Measurements from ENCODE around the gene ATOH1. TPM values are rescaled to one million over a fixed set of nuclear protein-coding genes. Genes with fewer than 3 reads are reported as not detected.
A peak's percentile ranks its signal among the peaks of the same experiment; 100 is the strongest.

ATOH1 gene, protein sequence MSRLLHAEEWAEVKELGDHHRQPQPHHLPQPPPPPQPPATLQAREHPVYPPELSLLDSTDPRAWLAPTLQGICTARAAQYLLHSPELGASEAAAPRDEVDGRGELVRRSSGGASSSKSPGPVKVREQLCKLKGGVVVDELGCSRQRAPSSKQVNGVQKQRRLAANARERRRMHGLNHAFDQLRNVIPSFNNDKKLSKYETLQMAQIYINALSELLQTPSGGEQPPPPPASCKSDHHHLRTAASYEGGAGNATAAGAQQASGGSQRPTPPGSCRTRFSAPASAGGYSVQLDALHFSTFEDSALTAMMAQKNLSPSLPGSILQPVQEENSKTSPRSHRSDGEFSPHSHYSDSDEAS
- total RNA-seq, result not detected

DNA sequence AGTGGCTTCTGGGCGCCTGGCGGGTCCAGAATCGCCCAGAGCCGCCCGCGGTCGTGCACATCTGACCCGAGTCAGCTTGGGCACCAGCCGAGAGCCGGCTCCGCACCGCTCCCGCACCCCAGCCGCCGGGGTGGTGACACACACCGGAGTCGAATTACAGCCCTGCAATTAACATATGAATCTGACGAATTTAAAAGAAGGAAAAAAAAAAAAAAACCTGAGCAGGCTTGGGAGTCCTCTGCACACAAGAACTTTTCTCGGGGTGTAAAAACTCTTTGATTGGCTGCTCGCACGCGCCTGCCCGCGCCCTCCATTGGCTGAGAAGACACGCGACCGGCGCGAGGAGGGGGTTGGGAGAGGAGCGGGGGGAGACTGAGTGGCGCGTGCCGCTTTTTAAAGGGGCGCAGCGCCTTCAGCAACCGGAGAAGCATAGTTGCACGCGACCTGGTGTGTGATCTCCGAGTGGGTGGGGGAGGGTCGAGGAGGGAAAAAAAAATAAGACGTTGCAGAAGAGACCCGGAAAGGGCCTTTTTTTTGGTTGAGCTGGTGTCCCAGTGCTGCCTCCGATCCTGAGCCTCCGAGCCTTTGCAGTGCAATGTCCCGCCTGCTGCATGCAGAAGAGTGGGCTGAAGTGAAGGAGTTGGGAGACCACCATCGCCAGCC is at the start of gene ATOH1:
ATOH1 (plus strand) TSS at position 422 of the 663 bp plus-strand sequence; CDS start at position 596, 174 bp downstream.
- H3K36me3 Mint-ChIP-seq, result no peaks in the 10 kb centered on the region
- H3K27me3 Mint-ChIP-seq, result peaks cover 70% of the 10 kb centered on the region
- POLR2A ChIA-PET, result no interaction called here
- H3K27ac Mint-ChIP-seq, result no peak within 1 kb of the TSS
- no peaks in the 10 kb centered on the region for H3K9me3 Mint-ChIP-seq
- DNase-seq, result no peak
- CTCF ChIA-PET, result no interaction called here
- peaks cover 19% of the 10 kb centered on the region for H3K4me1 Mint-ChIP-seq (ENCODE audit: low read depth)
- intact Hi-C loops (cut with micrococcal nuclease), result no loop called here
- H3K4me3 Mint-ChIP-seq, result peak within 1 kb of the TSS; percentile 16

- no peak overlapping the region for H3K27ac Mint-ChIP-seq
- H3K9me3 Mint-ChIP-seq, result no peaks in the 10 kb centered on the region
- no peak overlapping the region for H3K4me3 Mint-ChIP-seq
- intact Hi-C loops (cut with micrococcal nuclease), result no loop called here
- DNase-seq, result no peak
- ChIA-PET CTCF (no interaction called here), POLR2A (interaction anchor here (0.6 kb wide), 1 partner anchor 110 kb away, joined by 3 read pairs; no protein-coding TSS in a partner anchor)
- H3K36me3 Mint-ChIP-seq, result no peaks in the 10 kb centered on the region
- peaks cover 2% of the 10 kb centered on the region for H3K27me3 Mint-ChIP-seq
- no peaks in the 10 kb centered on the region for H3K4me1 Mint-ChIP-seq (ENCODE audit: low read depth)
Observed at GRCh38 chr4:93779228-93779627, 49.3 kb upstream of the ATOH1 start.

DNA sequence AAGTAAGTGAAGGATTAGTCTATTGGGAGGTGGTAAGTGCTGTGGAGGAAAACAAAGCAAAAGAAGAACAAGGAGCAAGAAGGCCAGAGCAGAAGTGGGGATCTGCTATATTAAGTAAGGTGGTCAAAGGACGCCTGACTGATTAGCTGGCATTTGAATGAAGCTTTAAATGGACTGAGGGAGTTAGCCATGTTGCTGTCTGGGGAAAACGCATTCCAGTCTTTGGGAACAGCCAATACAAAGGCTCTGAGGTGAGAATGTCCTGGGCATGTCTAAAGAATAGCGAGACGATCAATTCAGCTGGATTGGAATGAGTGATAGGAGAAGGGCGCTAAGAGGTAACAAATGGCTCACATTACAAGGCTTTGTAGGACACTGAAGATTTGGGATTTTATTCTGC is 48.5 kb upstream of the ATOH1 start:
- H3K4me3 Mint-ChIP-seq, result no peak overlapping the region
- CTCF ChIA-PET, result no interaction called here

DNA sequence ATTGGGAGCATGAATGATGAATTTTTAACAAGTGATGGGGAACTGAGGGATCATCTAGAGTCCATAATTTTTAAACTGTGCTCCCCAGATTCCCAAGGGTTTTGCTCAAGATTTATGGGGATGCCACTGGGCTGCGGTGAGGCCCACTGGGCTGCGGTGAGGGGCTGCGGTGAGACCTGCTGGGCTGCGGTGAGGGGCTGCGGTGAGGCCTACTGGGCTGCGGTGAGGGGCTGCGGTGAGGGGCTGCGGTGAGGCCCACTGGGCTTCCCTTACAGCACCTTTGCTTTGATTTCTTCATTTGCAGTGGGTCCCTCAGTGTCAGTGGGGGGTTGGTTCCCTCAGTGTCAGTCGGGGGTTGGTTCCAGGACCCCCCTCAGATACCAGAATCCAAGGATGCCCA is 47.4 kb upstream of the ATOH1 start:
- H3K27ac Mint-ChIP-seq, result no peak overlapping the region
- H3K4me1 Mint-ChIP-seq (ENCODE audit: low read depth), result no peaks in the 10 kb centered on the region
- POLR2A ChIA-PET, result no interaction called here
- H3K36me3 Mint-ChIP-seq, result no peaks in the 10 kb centered on the region
- no peak for DNase-seq
- no peaks in the 10 kb centered on the region for H3K9me3 Mint-ChIP-seq
- H3K27me3 Mint-ChIP-seq, result peaks cover 2% of the 10 kb centered on the region
- intact Hi-C loops (cut with micrococcal nuclease), result no loop called here
- H3K4me3 Mint-ChIP-seq, result no peak overlapping the region
- CTCF ChIA-PET, result no interaction called here

More for the DNA sequence above, 48.5 kb upstream of the ATOH1 start:
- H3K4me1 Mint-ChIP-seq (ENCODE audit: low read depth), result no peaks in the 10 kb centered on the region
- no peak overlapping the region for H3K27ac Mint-ChIP-seq
- POLR2A ChIA-PET, result no interaction called here
- peaks cover 2% of the 10 kb centered on the region for H3K27me3 Mint-ChIP-seq
- DNase-seq, result no peak
- no peaks in the 10 kb centered on the region for H3K36me3 Mint-ChIP-seq
- intact Hi-C loops (cut with micrococcal nuclease), result no loop called here
- H3K9me3 Mint-ChIP-seq, result no peaks in the 10 kb centered on the region

DNA sequence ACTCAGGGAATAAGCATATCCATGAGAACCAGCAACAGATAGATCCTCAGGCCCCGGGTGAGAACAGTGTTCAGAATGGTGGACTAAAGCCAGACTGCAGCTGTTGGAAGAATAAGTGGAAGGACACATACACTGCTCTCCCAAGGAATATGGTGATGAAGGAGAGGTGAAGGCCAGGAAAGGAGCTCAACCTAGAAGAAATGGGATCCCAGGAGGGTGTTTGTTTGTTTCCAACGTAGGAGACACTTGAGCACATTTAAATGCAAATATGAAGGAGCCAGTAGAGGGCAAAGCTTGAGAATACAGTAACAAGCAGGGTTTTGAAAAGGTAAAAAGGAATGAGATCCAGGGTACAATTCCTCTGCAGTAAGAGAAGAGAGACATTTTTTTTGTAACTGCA is 42.4 kb upstream of the ATOH1 start:
- ChIA-PET POLR2A (no interaction called here), CTCF (no interaction called here)
- no peaks in the 10 kb centered on the region for H3K36me3 Mint-ChIP-seq
- H3K27me3 Mint-ChIP-seq, result no peaks in the 10 kb centered on the region
- H3K9me3 Mint-ChIP-seq, result no peaks in the 10 kb centered on the region
- DNase-seq, result no peak
- no peaks in the 10 kb centered on the region for H3K4me1 Mint-ChIP-seq (ENCODE audit: low read depth)
- no peak overlapping the region for H3K27ac Mint-ChIP-seq
- no peak overlapping the region for H3K4me3 Mint-ChIP-seq
- intact Hi-C loops (cut with micrococcal nuclease), result no loop called here

DNA sequence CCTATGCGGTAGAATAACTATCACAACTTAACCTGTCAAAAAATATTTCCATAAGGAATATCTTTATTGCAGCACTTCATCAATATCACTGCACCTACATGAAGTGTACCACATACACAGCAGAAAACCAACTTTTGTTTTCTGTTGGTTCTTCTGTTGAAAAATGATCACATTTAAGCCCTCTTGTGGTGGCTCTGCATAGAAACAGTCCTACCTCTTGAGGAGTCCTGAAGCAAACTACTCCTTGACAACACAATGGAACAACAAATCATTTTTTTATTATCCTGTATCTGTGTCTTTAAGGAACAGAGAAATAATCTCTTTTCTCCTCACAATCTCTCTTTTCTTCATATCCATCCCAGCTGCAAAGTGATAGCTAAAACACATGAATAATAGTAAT is 39.8 kb upstream of the ATOH1 start:
- no peaks in the 10 kb centered on the region for H3K36me3 Mint-ChIP-seq
- intact Hi-C loops (cut with micrococcal nuclease), result no loop called here
- POLR2A ChIA-PET, result no interaction called here

DNA sequence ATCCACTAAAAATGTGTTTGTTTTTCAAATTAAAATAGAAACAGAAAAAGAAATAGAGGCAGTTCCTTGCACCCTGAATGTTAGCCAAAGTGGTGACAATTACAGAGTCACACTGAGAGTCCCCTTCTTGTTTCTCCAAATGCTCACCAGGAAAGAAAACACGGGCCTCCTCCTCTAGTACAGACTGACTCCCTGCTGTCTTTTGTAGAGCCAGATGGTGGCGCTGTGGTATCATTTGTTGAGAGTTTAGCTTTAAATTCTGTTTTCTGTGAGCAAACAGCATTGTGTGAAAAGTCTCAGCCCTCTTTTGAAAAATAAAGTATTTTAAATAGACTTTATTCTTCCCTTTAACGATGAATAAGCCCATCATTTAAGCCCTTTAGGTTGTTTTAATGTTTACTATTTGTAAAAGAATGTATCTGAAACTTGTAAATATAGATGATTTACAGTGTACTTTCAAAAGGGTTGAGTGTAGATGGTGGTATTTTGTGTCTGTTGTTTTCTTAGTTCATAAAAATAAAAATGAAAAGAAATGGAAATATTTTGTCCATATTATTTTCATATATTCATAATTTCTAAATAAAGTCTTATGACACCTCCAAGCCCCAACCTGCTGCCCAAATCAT is 36.9 kb upstream of the ATOH1 start:
- ChIA-PET CTCF (interaction anchor here (0.5 to 1.0 kb wide), 3 partner anchors 465 to 866 kb away, joined by 3 to 5 read pairs (median 5); no protein-coding TSS in a partner anchor), POLR2A (no interaction called here)
- H3K27me3 Mint-ChIP-seq, result no peaks in the 10 kb centered on the region
- H3K4me3 Mint-ChIP-seq, result no peak overlapping the region
- peak; percentile 48 for DNase-seq
- no peaks in the 10 kb centered on the region for H3K4me1 Mint-ChIP-seq (ENCODE audit: low read depth)
- H3K9me3 Mint-ChIP-seq, result no peaks in the 10 kb centered on the region
- no peaks in the 10 kb centered on the region for H3K36me3 Mint-ChIP-seq
- no peak overlapping the region for H3K27ac Mint-ChIP-seq
- intact Hi-C loops (cut with micrococcal nuclease), result loop anchor here (2.0 to 5.0 kb wide), 4 partner anchors 335 to 806 kb away; no protein-coding TSS in a partner anchor

More for the DNA sequence above, 39.8 kb upstream of the ATOH1 start:
- CTCF ChIA-PET, result no interaction called here
- Mint-ChIP-seq H3K27me3 (no peaks in the 10 kb centered on the region), H3K4me3 (no peak overlapping the region), H3K27ac (no peak overlapping the region), H3K4me1 (ENCODE audit: low read depth) (no peaks in the 10 kb centered on the region), H3K9me3 (no peaks in the 10 kb centered on the region)
- DNase-seq, result no peak

GRCh38 chr4:93802045-93802444 is 26.5 kb upstream of the ATOH1 start:
- intact Hi-C loops (cut with micrococcal nuclease), result no loop called here
- Mint-ChIP-seq H3K4me3 (no peak overlapping the region), H3K9me3 (no peaks in the 10 kb centered on the region)

GRCh38 chr4:93809773-93810172 is 18.8 kb upstream of the ATOH1 start:
- Mint-ChIP-seq H3K4me3 (no peak overlapping the region), H3K27me3 (no peaks in the 10 kb centered on the region), H3K36me3 (no peaks in the 10 kb centered on the region), H3K9me3 (no peaks in the 10 kb centered on the region), H3K4me1 (ENCODE audit: low read depth) (no peaks in the 10 kb centered on the region), H3K27ac (no peak overlapping the region)
- intact Hi-C loops (cut with micrococcal nuclease), result no loop called here
- no peak for DNase-seq
- POLR2A ChIA-PET, result no interaction called here
- CTCF ChIA-PET, result no interaction called here

More at GRCh38 chr4:93802045-93802444, 26.5 kb upstream of the ATOH1 start:
- DNase-seq, result no peak
- Mint-ChIP-seq H3K27me3 (no peaks in the 10 kb centered on the region), H3K27ac (no peak overlapping the region), H3K36me3 (no peaks in the 10 kb centered on the region), H3K4me1 (ENCODE audit: low read depth) (no peaks in the 10 kb centered on the region)
- POLR2A ChIA-PET, result no interaction called here
- CTCF ChIA-PET, result no interaction called here

- POLR2A ChIA-PET, result no interaction called here
- intact Hi-C loops (cut with micrococcal nuclease), result no loop called here
- CTCF ChIA-PET, result no interaction called here
- H3K27ac Mint-ChIP-seq, result no peak overlapping the region
- H3K27me3 Mint-ChIP-seq, result no peaks in the 10 kb centered on the region
- DNase-seq, result no peak
- H3K9me3 Mint-ChIP-seq, result no peaks in the 10 kb centered on the region
- H3K36me3 Mint-ChIP-seq, result no peaks in the 10 kb centered on the region
- no peaks in the 10 kb centered on the region for H3K4me1 Mint-ChIP-seq (ENCODE audit: low read depth)
- H3K4me3 Mint-ChIP-seq, result no peak overlapping the region
Observed at GRCh38 chr4:93810340-93810992, 18.1 kb upstream of the ATOH1 start.

- POLR2A ChIA-PET, result no interaction called here
- H3K4me3 Mint-ChIP-seq, result no peak overlapping the region
- no peaks in the 10 kb centered on the region for H3K9me3 Mint-ChIP-seq
- H3K36me3 Mint-ChIP-seq, result no peaks in the 10 kb centered on the region
- CTCF ChIA-PET, result no interaction called here
- no peak for DNase-seq
- no peak overlapping the region for H3K27ac Mint-ChIP-seq
- H3K4me1 Mint-ChIP-seq (ENCODE audit: low read depth), result no peaks in the 10 kb centered on the region
- H3K27me3 Mint-ChIP-seq, result no peaks in the 10 kb centered on the region
- intact Hi-C loops (cut with micrococcal nuclease), result no loop called here
Observed at GRCh38 chr4:93813092-93813491, 15.5 kb upstream of the ATOH1 start.

DNA sequence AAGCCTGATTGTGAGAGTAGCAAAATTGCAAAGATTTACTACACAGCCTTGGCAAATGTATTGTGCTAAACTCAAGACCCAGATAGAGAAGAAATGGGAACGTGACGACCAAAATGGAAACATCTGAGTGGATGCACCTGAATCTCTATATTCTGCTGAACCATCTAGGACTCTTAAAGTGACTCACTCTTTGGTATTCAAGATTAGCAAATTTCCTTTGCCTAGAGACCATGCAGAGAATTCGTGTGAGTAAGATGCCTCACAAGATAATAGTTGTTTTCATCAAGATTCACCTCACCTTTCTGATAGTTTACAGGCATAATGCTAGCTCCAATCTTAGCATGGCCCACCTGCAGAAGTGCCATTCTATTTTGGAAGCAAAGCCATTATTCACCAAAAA is 14.4 kb upstream of the ATOH1 start:
- no peak for DNase-seq
- H3K27me3 Mint-ChIP-seq, result peaks cover 3% of the 10 kb centered on the region
- H3K4me1 Mint-ChIP-seq (ENCODE audit: low read depth), result no peaks in the 10 kb centered on the region
- H3K9me3 Mint-ChIP-seq, result no peaks in the 10 kb centered on the region
- ChIA-PET POLR2A (no interaction called here), CTCF (no interaction called here)
- no peak overlapping the region for H3K4me3 Mint-ChIP-seq
- intact Hi-C loops (cut with micrococcal nuclease), result no loop called here
- H3K36me3 Mint-ChIP-seq, result no peaks in the 10 kb centered on the region
- no peak overlapping the region for H3K27ac Mint-ChIP-seq

Data from activated CD4-positive, alpha-beta memory T cell treated with anti-CD3 and anti-CD28 coated beads for 36 hours (primary cell).